GM19238 (cell line): Measurements from ENCODE around the gene FAM9C.
"Not testable (repeated sequence)": the region's sequence is repeated elsewhere in the genome, so short reads cannot be mapped to it uniquely, and the experiment has no call there.

Experiments used
- DNase-seq: peaks from one replicate; pipeline ENCODE4 v3.0.0; 2011; ENCODE audit warnings: low spot score; ENCODE audit not compliant: insufficient read length

Gene FAM9C

DNA sequence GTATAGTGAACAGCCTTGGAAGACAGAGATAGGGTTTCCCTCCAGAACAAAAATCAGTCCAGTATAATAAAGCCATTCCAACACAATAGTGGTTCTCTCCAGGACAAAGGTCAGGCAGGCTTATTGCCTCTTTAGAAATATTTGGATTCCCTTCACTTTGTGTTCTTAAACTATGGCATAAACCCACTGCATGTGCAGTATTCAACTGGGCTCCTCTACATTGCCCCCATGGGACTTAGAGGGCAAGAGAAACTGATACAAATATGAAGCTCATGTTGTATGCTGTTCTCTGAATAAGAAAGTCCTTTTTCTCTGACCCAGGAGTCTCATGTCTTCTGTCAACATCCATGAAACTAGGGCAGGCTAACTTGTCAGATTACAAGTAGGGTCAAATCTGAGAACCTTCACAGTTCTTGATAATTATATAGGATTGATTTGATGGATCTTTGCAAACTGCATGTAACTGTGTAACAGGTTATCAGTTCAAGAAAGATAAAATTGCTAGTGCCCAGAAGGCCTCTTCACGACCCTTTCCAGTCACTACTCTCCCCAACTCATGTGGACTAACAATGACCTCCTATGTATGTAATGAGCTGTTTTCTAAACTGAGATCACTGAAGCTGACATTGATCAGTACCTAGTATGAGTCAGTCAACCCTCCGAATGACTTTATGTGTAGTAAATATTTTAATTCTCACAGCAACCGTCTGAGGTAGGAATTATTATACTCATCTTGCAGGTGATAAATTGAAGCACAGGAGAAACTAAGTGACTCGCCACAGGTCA is 31.9 kb upstream of the FAM9C start:
- no peak for DNase-seq

DNA sequence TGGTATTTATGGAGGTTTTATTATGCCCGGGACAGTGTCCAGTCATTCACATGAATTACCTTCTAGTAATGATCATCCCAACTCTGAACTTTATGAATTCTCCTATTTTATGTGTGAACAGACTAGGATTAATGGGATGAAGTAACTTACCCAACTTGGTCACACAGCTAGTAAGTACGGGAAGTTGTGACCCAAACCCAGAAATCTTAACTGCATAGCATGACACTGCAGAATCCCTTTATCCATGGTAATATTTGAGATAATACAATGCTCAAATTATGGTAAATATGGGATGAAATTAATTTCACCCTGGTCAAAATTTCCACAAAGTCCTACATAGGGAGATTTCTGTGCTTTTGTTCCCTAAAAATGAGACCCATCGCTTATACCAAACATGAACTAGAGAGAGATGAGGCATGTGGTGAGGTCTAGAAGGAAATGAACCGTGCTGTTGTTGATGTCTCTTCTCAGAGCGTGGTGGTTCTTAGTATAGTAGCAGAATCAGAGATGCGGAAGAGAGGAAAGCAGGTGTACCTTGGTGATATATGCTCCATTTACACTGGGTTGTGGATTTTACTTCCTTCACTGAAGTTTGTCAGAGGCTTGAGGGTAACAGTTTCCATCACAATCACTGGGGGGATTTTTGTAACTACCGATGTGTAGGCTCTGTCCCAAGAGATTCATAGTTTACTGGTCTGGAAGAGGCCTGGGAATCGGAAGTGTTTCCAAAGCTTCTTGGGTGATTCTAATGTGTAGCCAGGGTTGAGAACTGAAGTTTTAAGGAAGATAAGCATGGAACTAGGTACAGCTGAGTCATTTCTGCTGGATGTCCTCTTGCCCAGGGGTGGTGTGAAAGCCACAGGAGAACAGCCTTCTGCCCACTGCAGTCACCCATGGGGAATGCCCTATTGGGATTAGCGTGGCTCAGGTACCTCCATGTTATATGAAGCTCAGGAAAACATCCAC is 30.2 kb upstream of the FAM9C start:
- DNase-seq = peak; percentile 31

DNA sequence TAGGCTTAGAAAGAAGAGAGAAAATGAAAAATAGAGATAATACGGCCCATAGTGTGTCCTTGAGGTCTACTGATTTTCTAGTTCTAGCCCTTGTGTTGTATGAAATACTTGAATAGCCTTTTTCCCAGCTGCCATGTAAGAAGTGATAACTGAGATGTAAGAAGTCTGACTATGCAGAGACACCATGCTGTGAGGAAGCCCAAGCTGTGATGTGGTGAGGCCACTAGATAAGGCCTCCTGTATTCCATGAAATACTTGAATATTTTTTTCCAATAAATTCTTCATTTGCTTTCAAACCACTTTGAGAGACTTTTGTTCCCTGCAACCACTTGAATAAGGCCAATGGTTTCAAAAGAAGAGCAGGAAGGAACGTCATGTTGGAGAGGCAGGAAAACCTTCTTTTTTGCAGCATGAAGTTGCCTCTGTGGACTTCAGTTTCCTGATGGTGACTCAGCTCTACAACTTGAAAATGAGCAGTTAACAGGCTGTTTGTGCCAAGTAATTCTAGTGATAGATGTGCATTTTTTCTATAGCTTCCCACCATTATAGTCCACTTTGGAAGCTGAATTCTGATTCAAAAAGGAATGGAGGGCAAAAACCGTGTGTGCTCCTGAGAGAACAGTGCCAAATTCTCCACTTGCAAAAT is 25.5 kb upstream of the FAM9C start:
- DNase-seq = no peak

DNA sequence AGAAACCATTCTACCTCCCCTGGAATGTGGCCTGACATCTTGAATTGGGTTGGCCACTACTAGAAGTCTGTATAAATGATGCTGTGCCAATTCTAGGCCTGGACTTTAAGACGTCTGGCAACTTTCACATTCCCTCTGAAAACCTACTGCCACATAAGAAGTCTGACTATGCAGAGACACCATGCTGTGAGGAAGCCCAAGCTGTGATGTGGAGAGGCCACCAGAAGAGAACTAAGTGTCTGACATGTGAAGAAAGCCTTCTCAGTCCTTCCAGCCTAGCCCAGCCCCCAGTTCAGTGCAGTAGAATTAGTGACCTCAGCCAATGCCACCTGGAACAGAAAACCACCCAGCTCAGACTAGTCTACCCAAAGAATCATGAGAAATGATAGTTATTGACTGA is 24.2 kb upstream of the FAM9C start:
- no peak for DNase-seq

DNA sequence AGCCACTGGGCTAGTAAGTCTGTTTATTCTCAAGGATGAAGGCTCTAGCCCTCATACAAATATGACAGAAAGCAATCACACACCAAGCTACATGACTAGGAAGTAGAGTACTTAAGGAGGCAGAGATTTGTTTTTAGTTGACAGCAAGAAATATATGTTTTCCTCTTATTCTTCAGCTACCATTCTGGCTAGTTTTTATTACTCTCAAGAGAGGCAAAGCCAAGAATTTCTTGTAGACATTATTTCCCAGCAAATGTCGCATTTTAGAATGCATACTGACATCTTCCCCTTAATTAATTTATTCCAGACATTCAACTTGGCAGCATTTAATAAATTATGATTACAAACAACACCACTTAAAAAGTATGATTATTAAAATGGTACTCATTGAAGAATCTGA is 23.4 kb upstream of the FAM9C start:
- DNase-seq = no peak

DNA sequence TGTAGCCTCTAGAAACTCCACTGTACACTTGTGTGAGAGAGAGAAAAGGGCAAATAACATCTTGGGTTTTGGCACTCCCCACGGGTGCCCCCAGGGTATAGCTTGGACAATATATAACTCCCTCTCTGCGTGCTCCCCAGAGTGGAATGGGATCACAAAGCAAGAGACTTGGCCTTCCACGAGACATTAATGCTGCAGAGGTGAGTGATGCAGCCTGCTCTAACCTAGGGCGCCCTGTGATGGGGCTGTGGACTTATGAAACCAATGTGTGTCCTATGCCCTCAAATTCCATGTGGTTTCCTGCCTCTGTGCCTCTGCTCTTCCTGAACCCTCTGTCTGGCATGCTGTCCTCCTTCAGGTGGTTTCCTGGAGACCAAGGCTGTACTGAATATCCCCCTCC is 22.0 kb upstream of the FAM9C start:
- DNase-seq = no peak

DNA sequence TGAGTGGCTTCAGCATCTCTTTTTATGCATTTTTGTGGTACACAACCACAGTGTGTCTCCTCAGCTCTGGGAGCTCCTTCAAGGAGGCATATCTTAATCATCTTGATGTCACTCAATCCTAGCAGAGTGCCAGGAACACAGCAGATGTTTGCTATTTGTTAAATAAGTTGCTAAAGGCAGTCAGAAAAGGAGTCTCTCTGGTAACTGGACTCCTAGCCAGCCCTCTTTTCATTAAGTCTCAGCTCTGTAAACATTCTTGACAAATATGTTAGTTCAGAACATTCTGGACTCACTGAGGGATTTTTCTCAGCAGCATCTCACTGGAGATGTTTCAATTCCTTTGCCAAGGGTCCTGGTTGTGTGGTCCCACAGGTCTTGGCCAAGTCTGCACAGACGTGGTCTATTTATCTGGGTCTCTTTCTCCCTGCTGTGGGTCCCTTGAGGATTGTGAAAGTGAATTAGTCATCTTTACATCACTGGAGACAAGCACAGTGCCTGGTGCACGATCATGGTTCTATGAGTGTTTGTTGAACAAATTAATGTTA is 20.3 kb upstream of the FAM9C start:
- DNase-seq = no peak

DNA sequence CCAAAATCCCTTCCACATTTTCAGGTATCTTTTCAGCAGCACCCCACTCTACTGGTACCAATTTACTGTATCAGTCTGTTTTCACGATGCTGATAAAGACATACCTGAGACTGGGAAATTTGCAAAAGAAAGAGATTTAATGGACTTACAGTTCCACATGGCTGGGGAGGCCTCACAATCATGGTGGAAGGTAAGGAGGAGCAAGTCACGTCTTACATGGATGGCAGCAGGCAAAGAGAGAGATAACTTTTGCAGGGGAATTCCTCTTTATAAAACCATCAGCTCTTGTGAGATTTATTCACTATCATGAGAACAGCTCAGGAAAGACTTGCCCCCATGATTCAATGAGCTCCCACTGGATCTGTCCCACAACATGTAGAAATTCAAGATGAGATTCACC is 18.7 kb upstream of the FAM9C start:
- not testable (repeated sequence) for DNase-seq

DNA sequence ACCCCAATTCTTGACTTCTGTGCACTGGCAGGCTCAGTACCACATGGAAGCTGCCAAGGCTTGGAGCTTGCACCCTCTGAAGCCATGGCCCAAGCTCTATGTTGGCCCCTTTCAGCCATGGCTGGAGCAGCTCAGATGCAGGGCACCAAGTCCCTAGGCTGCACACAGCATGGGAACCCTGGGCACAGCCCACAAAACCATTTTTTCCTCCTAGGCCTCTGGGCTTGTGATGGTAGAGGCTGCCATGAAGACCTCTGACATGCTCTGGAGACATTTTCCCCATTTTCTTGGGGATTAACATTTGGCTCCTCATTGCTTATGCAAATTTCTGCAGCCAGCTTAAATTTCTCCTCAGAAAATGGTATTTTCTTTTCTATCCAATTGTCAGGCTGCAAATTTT is 17.9 kb upstream of the FAM9C start:
- not testable (repeated sequence) for DNase-seq

DNA sequence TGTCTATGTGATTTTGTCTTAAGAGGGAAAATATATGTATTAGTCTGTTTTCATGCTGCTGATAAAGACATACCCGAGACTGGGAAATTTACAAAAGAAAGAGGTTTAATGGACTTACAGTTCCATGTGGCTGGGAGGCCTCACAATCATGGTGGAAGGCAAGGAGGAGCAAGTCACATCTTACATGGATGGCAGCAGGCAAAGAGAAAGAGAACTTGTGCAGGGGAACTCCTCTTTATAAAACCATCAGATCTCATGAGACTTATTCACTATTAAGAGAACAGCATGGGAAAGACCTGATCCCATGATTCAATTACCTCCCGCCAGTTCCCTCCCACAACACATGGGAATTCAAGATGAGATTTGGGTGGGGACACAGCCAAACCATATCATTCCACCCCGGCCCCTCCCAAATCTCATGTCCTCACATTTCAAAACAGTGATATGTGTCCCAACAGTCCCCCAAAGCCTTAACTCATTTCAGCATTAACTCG is 16.8 kb upstream of the FAM9C start:
- DNase-seq = not testable (repeated sequence)

DNA sequence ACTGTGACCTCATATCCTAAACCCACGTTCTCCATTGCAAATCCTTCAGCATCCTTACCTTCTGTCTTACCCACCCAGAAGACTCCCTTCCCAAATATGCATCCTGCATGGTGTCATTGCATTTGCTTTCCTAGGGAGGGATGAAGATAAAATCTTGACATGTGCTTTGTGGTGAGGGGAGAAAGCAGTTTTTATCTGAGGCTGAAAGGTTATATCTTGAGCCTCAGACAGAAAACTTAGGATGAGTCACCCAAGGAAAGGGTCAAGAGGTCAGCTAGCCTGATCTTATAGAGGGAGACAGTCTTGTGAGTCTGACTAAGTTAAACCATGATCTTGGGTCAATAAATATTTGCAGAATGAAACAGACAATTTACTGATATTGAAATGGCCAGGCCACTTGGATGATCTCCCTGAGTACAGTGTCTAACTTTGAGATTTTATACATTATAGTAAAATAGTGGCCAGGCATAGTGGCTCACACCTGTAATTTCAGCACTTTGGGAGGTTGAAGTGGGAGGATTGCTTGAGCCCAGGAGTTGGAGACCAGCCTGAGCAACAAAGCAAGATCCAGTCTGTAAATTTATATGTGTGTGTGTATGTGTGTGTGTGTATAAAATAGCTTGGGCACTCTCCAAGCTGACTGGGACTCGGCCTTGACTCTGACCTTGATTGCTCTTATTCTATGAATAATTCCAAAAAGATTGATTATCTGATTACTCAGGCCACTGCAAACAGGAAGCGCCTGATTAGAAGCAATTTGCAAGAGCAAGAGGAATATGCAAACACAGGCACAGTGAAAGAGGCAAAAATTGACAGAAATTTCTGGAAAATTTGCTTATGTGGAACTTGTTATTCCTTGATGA is 15.4 kb upstream of the FAM9C start:
- DNase-seq = no peak

DNA sequence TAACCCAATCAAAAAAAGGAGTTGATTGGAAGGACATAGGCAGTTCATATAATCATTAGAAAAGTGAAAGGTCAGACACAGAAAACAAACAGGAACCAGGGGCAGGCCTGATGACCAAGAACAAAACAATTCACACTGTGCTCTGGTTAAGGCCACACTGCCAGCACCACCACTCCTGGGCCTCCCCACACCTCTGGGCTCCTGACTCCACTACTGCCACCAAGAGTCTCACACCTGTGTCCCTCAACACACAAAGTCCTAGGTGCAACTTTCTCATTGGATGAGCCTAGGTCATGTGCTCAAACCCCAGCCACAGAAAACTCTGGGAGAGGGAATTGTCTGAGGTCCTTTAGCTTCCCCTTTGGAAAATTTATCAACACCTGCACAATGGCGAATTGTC is 11.1 kb upstream of the FAM9C start:
- no peak for DNase-seq

DNA sequence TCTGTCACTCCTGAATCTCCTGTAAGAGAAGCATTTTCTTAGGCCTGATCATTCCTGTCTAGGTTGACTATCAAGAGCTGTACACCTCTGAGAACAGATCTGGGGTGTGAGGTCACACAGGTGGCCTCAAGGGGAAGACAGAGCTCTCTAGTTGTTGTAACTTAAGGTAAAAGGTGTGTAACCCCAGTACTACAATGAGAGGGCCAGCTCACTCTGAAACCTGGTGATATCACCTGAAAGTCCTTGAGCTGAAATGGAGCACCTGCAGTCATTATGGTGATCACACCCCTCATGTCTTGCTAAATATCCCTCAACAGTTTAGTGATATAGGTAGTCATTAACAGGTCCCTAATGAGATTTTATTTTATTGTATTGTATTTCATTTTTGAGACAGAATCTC is 8.8 kb upstream of the FAM9C start:
- DNase-seq = no peak

DNA sequence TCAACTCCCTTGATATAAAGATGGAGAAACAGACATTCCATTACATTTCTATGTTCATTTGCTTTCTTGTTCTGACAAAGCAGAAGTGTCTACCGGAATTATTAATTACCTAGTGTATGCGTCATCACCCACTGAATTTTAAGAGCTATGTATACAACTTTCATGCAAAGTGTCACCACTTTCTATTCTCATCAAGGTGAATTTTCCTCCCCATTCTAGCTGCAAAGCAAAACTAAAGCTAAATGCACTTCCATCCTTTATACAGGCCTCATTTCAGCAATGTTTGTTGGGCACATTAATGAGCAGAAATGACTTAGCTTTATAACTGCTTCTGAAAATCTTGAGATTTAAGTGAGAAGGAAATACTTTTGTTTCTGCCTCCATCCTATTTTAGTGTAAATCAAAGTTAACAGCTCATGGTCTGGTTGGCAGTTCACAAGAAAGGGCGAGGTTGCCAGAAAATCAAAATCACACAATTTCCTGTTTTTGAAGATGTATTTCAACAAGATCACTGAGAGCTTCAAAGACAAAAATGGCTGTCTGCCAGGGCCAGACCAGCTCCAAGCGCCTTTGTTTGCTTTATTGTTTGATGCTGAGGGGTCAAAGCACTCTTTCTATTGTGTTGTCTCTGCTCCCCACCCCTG is 7.2 kb upstream of the FAM9C start:
- no peak for DNase-seq

DNA sequence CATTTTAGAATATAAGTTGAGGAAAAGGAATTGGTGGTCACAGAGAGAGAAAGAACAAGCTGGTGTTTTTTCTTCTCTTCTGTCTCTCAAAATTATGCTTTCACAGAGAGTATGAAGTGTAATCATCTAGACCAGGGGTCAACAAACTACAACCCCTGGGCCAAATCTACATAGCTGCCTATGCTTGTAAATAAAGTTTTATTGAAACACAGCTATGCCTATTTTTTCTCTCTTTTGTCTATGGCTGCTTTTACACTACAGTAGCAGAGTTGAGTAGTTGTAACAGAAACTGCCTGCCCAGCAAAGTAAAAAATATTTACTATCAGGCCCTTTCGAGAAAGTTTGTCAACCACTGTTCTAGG is 6.7 kb upstream of the FAM9C start:
- no peak for DNase-seq

DNA sequence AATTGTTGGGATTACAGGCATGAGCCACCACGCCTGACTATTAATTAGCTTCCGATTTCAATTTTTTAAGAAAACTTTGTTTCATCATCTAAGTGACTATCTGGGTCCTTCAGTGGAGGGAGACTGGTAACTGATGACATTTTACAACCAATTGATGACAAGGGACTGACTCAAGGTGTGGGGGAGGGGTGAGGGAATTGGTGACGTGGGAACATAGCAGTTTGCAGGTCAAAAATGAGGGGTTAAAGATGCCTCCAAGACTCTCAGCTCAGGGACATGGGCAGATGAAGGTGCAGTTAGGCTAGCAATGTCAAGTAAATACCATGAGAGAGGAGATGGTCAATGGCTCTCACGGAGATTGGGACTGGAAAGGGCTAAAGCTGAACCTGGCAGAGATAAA is 5.7 kb upstream of the FAM9C start:
- DNase-seq = no peak

DNA sequence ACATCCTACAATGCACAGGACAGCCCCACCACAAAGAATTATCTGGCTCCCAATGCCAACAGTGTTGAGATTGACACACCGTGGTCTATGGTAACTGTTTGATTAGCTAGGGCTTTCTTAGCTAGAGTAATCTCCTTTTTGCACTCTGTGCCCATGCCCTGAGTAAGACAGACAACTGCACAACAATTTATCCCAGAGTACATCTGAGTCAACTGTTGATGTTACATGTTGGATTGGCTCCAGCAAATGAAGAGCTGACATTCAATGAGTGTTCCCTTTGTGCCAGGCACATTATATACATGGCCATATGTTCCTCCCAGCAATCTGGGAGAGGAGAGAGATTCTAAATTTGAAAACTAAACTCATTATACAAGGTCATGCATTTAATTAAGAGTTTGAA is 3.9 kb upstream of the FAM9C start:
- DNase-seq = no peak

DNA sequence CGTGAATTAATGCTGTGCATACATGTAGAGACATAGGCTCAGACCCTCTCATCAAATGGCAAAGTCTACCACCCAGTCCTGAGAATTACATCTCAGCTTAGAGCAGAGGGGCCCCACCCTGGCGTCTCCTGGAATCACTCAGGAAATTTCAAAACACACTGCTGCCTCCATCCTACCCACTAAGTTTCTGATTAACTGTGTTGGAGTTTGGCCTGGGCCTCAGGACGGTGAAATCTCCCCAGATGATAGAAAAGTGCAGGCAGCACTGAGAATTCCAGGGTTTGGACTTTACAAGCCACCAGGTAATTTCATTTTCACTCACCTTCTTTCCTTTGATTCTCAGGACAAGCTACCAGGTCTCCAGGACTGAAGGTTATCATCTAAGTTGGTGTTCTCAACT is 3.3 kb upstream of the FAM9C start:
- DNase-seq = no peak

DNA sequence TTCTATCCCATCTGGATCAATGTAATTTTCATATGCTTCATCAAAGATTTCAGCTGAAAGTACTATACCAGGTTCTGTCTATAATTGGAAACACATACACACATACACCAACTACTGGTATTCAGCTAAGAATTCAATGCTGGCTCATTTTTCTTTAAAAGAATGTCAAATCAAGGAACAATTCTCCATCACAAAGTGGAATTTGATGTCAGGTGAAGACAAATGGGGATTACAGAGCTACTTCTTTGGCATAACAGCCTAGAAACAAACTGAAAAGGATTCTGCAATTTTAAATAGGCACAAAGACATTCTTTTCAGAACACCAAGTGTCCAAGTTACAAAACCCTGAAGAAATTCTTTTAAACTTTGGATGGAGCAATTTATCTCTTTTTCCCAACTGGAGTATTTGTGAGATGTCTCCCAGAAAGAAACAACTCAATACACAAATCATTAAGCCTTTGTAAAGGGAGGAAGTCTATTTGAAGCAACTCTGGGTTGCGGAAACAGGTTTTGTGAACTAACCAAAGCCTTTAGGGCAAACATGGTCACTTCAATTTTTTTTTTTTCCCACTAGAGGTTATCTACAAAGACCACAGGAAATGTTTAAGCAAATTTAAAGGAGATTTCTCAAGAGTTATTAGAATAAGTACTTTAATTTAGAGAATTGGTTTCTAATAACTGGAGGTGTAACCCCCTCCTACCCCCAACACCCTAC is 1.9 kb upstream of the FAM9C start:
- DNase-seq = no peak

DNA sequence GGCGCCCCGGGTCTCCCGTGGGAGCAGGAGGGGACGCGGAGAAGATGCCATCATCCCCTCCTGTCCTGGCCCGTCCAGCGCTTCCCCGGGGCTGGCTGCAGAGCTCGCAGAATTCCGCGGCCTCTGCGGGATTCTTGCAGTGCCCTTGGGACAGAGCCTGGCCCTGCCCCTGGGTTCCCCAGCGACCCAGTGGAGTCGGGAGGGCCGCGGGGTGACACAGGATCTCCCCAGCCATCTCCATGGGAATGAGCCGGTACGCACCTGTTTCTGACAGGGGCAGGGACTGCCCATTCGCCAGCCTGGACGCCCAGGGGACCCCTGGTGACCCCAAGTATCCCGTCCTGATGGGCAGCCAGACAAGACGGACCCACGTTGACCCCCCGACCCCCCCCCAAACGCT is 482 bp downstream of the FAM9C start:
- no peak for DNase-seq
